NCI-H748 (cell line): ENCODE measurements around the gene RPL7L1.
"Not testable (repeated sequence)": the region's sequence is repeated elsewhere in the genome, so short reads cannot be mapped to it uniquely, and the experiment has no call there.

ENCODE experiments used
- DNase-seq: peaks from one replicate; lab custom pipeline; 2025; ENCODE audit not compliant: unreplicated experiment; lab: John Stamatoyannopoulos, UW

Gene RPL7L1

GRCh38 chr6:42890311-42891198 is 11.1 kb downstream of the RPL7L1 start:
- peak; percentile 98 for DNase-seq

- no peak for DNase-seq
Measured at GRCh38 chr6:42891199-42891722, 11.8 kb downstream of the RPL7L1 start.

GRCh38 chr6:42894041-42894828 is 14.8 kb downstream of the RPL7L1 start:
- DNase-seq = not testable (repeated sequence)

- peak; percentile 30 for DNase-seq
Measured at GRCh38 chr6:42896178-42896719, 16.8 kb downstream of the RPL7L1 start.

- DNase-seq = peak; percentile 88
Measured at GRCh38 chr6:42898891-42899361, 19.5 kb downstream of the RPL7L1 start.

- no peak for DNase-seq
Measured at GRCh38 chr6:42899871-42900270, 20.5 kb downstream of the RPL7L1 start.

GRCh38 chr6:42901538-42901957 is 22.1 kb downstream of the RPL7L1 start:
- DNase-seq = peak; percentile 92

GRCh38 chr6:42902429-42903263 is 23.2 kb downstream of the RPL7L1 start:
- not testable (repeated sequence) for DNase-seq

- no peak for DNase-seq
Measured at GRCh38 chr6:42904467-42904866, 25.1 kb downstream of the RPL7L1 start.

GRCh38 chr6:42907336-42907735 is 27.9 kb downstream of the RPL7L1 start:
- no peak for DNase-seq

GRCh38 chr6:42909835-42910234 is 30.4 kb downstream of the RPL7L1 start:
- no peak for DNase-seq

- DNase-seq = peak; percentile 32
Measured at GRCh38 chr6:42911171-42912021, 32.0 kb downstream of the RPL7L1 start.

GRCh38 chr6:42914546-42914945 is 35.1 kb downstream of the RPL7L1 start:
- no peak for DNase-seq

GRCh38 chr6:42915732-42916131 is 36.3 kb downstream of the RPL7L1 start, which contains the start of gene PTCRA:
Gene PTCRA (plus strand): TSS chr6:42916053. CDS start chr6:42916070, 17 bp downstream.
- no peak for DNase-seq

- no peak for DNase-seq
Measured at GRCh38 chr6:42916288-42916687, 36.9 kb downstream of the RPL7L1 start.

- no peak for DNase-seq
Measured at GRCh38 chr6:42921801-42922200, 42.4 kb downstream of the RPL7L1 start.

- DNase-seq = no peak
Measured at GRCh38 chr6:42923666-42924065, 44.2 kb downstream of the RPL7L1 start.

GRCh38 chr6:42925248-42925857 is 45.9 kb downstream of the RPL7L1 start:
- no peak for DNase-seq
